GM12873 (cell line): ENCODE data around the gene GCLC.

Experiments used
- CTCF ChIP-seq: IDR thresholded peaks from 2 replicates; pipeline ENCODE4 v1.5.1; 2012; ENCODE audit warnings: low read depth, mild to moderate bottlenecking, moderate library complexity, low read length, control low read depth; ENCODE audit not compliant: insufficient read depth; ENCODE audit errors: missing control alignments

The GCLC gene

GRCh38 chr6:53584726-53585125 lies 39.8 kb upstream of the GCLC start:
- no peak for TF ChIP-seq CTCF

- no peak for TF ChIP-seq CTCF
Measured at GRCh38 chr6:53583451-53583850, 38.5 kb upstream of the GCLC start.

- no peak for TF ChIP-seq CTCF
Measured at GRCh38 chr6:53582963-53583362, 38.1 kb upstream of the GCLC start.

- TF ChIP-seq CTCF: no peak
Measured at GRCh38 chr6:53581856-53582255, 37.0 kb upstream of the GCLC start.

- no peak for TF ChIP-seq CTCF
Measured at GRCh38 chr6:53581173-53581773, 36.4 kb upstream of the GCLC start.

GRCh38 chr6:53579338-53579737 lies 34.4 kb upstream of the GCLC start:
- TF ChIP-seq CTCF: no peak

- TF ChIP-seq CTCF: no peak
Measured at GRCh38 chr6:53578371-53578770, 33.5 kb upstream of the GCLC start.
